ENCODE measurements around the gene TSPOAP1.

The TSPOAP1 gene

DNA sequence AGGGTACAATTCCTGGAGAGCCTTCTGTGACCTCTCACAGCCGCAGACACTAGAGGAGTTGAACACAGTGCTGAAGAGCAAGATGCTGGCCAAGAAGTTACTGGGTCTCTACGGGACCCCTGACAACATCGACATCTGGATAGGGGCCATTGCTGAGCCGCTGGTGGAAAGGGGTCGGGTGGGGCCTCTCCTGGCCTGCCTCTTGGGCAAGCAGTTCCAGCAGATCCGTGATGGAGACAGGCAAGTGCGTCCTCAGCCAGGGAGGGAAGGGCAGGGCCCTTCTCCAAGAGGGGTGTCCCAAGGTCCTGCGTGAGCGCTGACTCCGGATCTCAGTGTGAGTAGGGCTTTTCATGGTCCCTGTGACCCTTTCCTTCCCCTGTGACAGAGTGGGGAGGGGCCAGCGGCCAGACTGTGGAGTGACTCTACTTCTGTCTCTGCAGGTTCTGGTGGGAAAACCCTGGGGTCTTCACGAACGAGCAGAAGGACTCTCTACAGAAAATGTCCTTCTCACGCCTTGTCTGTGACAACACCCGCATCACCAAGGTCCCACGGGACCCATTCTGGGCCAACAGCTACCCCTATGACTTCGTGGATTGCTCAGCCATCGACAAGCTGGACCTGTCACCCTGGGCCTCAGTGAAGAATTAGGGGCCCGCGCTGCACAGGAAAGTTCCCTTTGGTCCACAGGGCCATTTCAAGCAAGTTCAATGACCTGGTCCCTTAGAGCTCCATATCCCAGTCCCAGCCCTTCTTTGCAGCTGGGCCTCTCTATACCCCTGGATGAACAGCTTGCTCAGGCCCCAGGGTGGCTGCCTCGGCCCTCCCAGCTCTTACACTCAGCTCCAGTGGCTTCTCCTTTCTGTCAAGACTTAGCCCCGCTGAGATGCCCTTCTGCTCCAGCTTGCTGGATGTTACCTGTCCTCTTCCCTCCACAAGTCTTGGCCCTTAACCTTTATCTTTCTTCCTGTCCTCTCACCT is 61.0 kb downstream of the TSPOAP1 start:
- no peak for DNase-seq (ENCODE audit: extremely low read depth in 1 of 2, low read depth in 1 of 2)

DNA sequence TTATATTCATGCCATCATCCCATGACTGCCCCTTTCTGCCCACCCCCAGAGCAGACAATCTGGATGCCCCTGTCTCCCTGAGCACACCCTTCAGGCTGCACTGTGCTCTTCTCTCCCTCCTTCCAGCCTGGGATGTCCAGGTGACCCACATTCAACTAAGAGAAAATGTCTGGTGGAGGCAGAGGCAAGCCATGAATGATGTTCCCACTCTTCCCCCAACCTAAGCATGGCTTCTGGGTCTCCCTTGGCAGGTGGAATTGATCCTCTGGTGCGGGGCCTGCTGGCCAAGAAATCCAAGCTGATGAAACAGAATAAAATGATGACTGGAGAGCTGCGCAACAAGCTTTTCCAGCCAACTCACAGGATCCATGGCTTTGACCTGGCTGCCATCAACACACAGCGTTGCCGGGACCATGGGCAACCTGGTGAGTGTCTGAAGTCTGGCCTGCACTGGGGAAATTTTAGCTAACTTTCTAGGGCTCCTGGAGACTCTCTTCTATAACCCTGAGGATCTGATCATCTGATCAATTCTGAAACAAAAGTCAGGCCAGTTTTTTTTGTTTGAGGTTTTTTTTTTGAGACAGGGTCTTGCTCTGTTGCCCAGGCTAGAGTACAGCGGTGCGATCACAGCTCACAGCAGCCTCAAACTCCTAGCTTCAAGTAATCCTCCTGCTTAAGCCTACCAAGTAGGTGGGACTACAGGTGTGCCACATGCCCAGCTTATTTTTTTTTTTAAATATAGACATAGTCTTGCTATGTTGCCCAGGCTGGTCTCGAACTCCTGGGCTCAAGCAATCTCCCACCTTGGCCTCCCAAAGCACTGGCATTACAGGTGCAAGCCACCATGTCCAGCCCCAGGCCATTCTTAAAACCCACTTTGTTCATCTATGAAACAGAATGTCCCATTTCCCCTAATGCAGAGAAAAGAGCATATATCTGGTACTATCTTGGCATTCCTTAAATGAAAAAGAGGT is 62.4 kb downstream of the TSPOAP1 start:
- DNase-seq (ENCODE audit: extremely low read depth in 1 of 2, low read depth in 1 of 2): no peak

DNA sequence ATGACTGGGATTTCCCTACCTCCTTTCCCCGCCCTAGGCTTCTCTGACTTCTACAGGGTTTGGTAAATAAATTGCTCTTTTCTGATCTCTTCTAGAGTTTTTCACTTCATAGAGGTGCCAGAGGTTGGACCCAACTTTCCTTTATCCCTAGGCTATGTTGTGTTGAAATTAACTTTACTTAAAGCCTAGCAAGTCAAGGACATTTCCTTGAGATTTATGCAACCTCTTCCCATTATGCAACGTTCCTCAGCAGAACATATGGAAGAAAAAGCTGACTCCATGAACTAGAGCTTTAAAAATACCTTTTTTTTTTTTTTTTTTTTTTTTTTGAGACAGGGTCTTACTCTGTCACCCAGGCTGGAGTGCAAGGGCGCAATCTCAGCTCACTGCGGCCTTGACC is 63.3 kb downstream of the TSPOAP1 start:
- DNase-seq (ENCODE audit: extremely low read depth in 1 of 2, low read depth in 1 of 2): no peak

DNA sequence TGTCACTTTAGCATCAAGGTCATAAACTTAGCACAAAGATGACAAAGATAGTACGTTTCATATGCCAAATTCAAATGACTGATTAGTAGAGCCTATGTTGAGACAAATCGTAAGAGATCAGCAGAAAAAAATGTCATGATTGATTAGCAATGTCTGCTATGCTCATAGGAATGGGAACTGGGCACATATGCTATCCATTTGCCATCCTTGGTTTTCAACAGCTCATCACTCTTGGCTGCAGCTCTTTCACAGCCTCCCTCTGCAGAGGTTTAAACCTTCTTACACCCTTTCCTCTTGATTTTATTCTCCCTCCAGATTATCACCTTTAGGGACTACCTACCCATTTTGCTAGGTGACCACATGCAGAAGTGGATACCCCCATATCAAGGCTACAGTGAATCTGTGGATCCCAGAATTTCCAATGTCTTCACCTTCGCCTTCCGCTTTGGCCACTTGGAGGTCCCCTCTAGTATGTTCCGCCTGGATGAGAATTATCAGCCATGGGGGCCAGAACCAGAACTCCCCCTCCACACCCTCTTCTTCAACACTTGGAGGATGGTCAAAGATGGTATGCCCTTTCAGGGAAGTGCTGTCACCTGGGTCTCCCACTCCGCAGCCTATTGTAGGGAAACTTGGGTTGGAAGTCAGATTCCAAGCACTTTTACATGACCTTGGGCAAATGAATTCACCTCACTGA is 64.0 kb downstream of the TSPOAP1 start:
- no peak for DNase-seq (ENCODE audit: extremely low read depth in 1 of 2, low read depth in 1 of 2)

DNA sequence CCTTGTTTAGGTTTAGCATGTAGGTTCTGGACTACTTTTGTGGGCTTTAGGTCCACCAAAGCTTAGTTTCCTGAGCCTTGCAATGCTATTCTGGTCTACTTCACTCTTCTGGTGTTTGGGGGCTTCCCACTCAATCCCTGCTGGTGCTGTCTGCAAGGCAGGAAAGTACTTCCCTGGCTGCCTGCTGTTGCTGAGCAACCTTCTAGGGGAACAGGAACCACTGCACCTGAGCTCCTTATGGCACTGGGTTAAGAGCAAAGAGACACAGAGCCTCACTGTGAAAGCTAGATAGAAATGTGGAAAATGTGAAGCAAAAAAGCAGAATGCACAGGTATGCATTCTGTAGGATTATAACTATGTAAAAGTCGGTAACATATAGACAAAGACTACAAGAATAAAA is 64.8 kb downstream of the TSPOAP1 start:
- no peak for DNase-seq (ENCODE audit: extremely low read depth in 1 of 2, low read depth in 1 of 2)

DNA sequence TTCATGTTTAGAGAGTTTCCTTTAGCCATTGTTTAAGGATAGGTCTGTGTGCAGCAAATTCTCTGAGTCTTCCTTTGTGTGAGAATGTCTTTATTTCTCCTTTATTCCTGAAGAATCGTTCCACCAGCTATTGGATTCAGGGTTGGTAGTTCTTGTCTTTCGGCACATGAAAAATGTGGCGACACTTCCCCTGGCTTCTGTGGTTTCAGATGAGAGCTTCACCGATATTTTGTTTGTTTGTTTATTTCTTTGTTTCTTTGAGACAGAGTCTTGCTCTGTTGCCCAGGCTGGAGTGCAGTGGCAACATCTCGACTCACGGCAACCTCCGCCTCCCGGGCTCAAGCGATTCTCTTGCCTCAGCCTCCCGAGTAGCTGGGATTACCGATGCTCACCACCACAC is 66.4 kb downstream of the TSPOAP1 start:
- DNase-seq (ENCODE audit: extremely low read depth in 1 of 2, low read depth in 1 of 2): no peak

DNA sequence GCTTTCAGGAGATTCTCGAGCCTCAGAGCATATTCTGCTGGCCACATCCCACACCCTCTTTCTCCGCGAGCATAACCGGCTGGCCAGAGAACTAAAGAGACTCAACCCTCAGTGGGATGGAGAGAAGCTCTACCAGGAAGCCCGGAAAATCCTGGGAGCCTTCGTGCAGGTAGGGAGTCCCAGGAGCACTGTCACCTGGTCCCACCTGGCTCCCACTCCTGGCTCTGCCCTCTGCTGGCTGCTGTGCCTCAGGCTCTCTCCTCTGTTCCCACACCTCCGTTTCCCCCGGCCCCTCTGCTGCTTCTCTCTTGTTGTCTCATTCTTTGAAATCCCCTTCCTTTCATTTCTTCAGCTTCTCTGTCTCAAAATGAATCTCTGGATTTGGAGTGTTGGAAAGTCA is 73.8 kb downstream of the TSPOAP1 start:
- no peak for DNase-seq (ENCODE audit: extremely low read depth in 1 of 2, low read depth in 1 of 2)

DNA sequence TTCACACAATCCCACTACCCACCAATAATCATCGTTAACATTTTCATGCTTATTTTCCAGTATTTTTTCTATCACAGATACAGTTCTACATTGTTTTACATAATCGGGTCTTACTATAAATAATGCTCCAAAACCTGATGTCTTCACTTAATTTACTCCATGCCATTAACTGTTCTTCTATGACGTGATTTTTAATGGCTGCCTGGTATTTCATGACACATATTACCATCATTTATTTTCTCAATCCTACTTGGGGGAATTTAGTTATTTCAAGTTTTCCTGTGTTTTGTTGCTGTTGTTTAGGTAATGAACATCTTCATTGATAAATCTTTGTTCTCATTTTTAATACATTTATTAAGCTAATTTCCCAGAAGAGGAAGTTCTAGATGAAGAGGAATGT is 75.5 kb downstream of the TSPOAP1 start:
- DNase-seq (ENCODE audit: extremely low read depth in 1 of 2, low read depth in 1 of 2): no peak

DNA sequence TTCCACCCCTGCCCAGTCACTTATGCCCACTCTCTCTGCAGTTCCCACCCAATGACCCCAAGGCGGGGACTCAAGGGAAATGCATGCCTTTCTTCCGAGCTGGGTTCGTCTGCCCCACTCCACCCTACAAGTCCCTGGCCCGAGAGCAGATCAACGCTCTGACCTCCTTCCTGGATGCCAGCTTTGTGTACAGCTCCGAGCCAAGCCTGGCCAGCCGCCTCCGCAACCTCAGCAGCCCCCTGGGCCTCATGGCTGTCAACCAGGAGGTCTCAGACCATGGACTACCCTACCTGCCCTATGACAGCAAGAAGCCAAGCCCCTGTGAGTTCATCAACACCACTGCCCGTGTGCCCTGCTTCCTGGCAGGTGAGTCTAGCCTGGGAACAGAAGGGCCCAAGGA is 76.5 kb downstream of the TSPOAP1 start:
- DNase-seq (ENCODE audit: extremely low read depth in 1 of 2, low read depth in 1 of 2): no peak
